ENCODE measurements around the gene MRPL40.

DNA sequence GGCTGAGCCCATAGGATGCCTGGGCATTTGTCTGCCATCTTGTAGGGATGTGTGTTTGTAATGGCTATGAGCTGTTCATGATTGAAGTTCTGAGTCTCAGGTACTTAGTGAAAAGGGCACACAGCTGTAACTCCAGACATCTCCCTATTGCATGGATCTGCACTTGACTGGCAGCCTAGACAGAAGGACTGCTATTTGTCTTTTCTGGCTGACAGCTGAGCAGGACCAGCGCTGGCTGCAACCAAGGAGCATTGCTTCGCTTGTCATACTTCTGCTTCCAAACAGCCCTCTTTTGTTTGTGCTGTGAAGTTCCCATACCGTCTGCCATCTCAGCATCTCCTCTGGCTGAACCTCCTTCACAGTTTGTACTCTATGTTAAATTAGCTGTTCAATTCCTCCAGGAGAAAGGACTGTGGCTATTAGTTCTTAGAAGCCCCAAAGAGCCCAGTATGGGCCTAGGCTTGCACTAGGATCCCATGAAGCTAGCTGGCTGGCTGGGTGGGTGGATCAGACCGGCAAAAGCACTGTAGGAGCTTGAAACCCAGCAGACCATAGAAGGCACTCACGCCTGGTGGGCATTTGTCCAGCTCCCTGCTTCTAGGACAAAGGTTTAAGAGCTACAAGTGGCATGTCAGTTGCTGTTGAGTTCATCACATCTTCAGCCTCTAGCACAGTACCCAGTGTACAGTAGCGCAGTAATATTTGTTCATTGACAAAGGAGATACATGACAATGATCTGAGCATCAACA, 21.2 kb upstream of the MRPL40 start:
- TF ChIP-seq POLR2A (IDR thresholded peaks at IDR 0.05) = no peak
- TF ChIP-seq, protein P1, sequence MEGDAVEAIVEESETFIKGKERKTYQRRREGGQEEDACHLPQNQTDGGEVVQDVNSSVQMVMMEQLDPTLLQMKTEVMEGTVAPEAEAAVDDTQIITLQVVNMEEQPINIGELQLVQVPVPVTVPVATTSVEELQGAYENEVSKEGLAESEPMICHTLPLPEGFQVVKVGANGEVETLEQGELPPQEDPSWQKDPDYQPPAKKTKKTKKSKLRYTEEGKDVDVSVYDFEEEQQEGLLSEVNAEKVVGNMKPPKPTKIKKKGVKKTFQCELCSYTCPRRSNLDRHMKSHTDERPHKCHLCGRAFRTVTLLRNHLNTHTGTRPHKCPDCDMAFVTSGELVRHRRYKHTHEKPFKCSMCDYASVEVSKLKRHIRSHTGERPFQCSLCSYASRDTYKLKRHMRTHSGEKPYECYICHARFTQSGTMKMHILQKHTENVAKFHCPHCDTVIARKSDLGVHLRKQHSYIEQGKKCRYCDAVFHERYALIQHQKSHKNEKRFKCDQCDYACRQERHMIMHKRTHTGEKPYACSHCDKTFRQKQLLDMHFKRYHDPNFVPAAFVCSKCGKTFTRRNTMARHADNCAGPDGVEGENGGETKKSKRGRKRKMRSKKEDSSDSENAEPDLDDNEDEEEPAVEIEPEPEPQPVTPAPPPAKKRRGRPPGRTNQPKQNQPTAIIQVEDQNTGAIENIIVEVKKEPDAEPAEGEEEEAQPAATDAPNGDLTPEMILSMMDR (IDR thresholded peaks at IDR 0.05) = no peak
- TF ChIP-seq POLR2AphosphoS5 (IDR thresholded peaks at IDR 0.05) = no peak
- TF ChIP-seq EP300 (IDR thresholded peaks at IDR 0.05; ENCODE audit: low read depth) = no peak
